Omental fat pad (tissue), 4 donors: Measurements from ENCODE around the gene LAMP2. TPM values are rescaled to one million over a fixed set of nuclear protein-coding genes. Genes with fewer than 3 reads are reported as not detected.

Experiments
- ATAC-seq: fragments of 150-250 bp; one replicate; pipeline ENCODE4 v1.9.1; 2016; ENCODE audit warnings: mild to moderate bottlenecking, moderate library complexity; ENCODE audit not compliant: low FRiP score
- DNase-seq: peaks from one replicate; pipeline ENCODE4 v3.0.0-alpha.2; 2019; ENCODE audit warnings: low spot score
- total RNA-seq, 4 donors: library from RNA; depleted of rRNA; stranded (reverse); fragments of >200 nt; gene quantifications; one replicate each; pipeline ENCODE4 v1.1.0, GENCODE V29; 2016
- TF ChIP-seq, protein P1 (sequence below), 3 donors: fragments of 450-650 bp; IDR thresholded peaks; one replicate each; pipeline ENCODE4 v1.5.1; 2016 to 2017; ENCODE audit warnings: antibody characterized with exemption in 3 of 3, mild to moderate bottlenecking in 3 of 3, moderate library complexity in 2 of 3

LAMP2 gene
- total RNA-seq, 4 donors from 2014 or later: 111 to 123 (median 117) TPM

- DNase-seq (no peak), ATAC-seq (peak; percentile 51)
- TF ChIP-seq, protein P1, sequence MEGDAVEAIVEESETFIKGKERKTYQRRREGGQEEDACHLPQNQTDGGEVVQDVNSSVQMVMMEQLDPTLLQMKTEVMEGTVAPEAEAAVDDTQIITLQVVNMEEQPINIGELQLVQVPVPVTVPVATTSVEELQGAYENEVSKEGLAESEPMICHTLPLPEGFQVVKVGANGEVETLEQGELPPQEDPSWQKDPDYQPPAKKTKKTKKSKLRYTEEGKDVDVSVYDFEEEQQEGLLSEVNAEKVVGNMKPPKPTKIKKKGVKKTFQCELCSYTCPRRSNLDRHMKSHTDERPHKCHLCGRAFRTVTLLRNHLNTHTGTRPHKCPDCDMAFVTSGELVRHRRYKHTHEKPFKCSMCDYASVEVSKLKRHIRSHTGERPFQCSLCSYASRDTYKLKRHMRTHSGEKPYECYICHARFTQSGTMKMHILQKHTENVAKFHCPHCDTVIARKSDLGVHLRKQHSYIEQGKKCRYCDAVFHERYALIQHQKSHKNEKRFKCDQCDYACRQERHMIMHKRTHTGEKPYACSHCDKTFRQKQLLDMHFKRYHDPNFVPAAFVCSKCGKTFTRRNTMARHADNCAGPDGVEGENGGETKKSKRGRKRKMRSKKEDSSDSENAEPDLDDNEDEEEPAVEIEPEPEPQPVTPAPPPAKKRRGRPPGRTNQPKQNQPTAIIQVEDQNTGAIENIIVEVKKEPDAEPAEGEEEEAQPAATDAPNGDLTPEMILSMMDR (IDR thresholded peaks at IDR 0.05): no peak
Measured at GRCh38 chrX:120457766-120458180, 11.3 kb downstream of the LAMP2 start.

DNA sequence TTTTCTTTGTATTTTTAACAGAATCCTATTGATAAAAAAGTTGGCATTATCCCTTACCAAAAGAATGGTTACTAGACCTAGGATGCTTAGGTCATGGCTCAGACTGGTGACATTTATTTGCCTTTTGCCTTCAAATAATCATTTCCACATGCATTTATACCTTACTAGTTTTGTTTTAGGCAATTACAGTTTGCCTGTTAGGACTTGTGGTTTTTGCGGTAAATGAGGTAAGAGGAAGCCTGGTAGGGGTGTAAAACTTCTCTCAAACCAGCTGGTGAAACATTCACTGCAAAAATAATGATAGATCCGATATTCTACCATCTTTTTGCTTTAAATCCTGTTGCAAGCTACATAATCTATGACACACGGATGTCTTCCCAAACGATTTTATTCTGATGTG is 12.1 kb downstream of the LAMP2 start:
- TF ChIP-seq, protein P1 (IDR thresholded peaks at IDR 0.05): no peak
- no peak for ATAC-seq
- no peak for DNase-seq

DNA sequence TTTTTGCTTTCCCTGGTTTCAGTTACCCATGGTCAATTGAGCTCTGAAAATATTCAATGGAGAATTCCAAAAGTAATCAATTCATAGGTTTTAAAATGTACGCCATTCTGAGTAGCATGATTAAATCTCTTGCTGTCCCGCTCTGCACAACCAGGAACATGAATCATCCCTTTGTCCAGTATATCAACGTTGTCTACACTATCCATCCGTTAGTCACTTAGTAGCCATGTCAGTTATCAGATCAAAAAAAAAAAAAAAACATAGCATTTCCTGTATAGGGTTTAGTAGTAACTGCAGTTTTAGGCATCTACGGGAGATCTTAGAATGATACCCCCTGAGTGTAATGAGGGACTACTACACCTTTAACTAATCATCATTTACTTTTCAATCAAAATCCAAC is 15.1 kb downstream of the LAMP2 start:
- TF ChIP-seq, protein P1 (IDR thresholded peaks at IDR 0.05): no peak
- ATAC-seq: no peak

GRCh38 chrX:120452131-120452530 is 17.0 kb downstream of the LAMP2 start:
- DNase-seq (no peak), ATAC-seq (no peak)
- TF ChIP-seq, protein P1 (IDR thresholded peaks at IDR 0.05): no peak

More for the DNA sequence above, 15.1 kb downstream of the LAMP2 start:
- DNase-seq: no peak

GRCh38 chrX:120450163-120450562 is 18.9 kb downstream of the LAMP2 start:
- DNase-seq: no peak
- ATAC-seq: no peak
- TF ChIP-seq, protein P1 (IDR thresholded peaks at IDR 0.05): no peak

- TF ChIP-seq, protein P1 (IDR thresholded peaks at IDR 0.05): no peak
- ATAC-seq: no peak
- DNase-seq: no peak
Measured at GRCh38 chrX:120446498-120446897, 22.6 kb downstream of the LAMP2 start.

- TF ChIP-seq, protein P1 (IDR thresholded peaks at IDR 0.05): no peak
- no peak for ATAC-seq
- DNase-seq: no peak
Measured at GRCh38 chrX:120439921-120440320, 29.2 kb downstream of the LAMP2 start.
